NCI-H2227 (cell line): ENCODE results near the gene SNX4.
"Not testable (repeated sequence)": the region's sequence is repeated elsewhere in the genome, so short reads cannot be mapped to it uniquely, and the experiment has no call there.

Experiments
- DNase-seq: peaks from one replicate; lab custom pipeline; 2025; ENCODE audit not compliant: unreplicated experiment; lab: John Stamatoyannopoulos, UW

The SNX4 gene

DNA sequence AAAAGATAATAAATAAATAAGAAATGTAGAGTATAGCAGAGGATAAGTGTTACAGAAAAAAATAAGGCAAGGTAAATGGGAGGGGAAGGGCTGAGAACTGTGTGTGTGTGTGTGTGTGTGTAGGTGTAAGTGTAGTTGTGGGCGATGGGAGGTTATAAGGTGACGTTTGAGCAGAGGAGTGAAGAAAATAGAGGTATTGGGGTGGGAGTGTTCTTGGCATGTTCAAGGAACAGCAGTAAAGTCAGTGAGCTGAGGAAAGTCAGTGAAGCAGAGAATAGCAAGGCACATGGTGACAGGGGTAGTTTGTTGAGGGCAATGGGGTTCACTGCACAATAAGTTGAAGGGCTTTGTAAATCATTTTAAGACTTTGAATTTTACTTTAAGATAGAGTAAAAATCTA lies 113.9 kb downstream of the SNX4 start:
- no peak for DNase-seq

DNA sequence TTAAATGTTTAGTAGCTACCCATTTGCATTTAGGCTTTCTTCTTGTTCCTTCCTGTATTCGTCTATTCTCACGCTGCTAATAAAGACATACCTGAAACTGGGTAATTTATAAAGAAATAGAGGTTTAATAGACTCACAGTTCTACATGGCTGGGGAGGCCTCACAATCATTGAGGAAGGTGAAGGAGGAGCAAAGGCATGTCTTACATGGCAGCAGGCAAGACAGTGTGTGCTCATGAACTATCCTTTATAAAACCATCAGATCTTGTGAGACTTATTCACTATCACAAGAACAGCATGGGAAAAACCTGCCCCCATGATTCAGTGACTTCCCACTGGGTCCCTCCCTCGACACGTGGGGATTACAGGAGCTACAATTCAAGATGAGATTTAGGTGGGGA lies 114.5 kb downstream of the SNX4 start:
- not testable (repeated sequence) for DNase-seq

DNA sequence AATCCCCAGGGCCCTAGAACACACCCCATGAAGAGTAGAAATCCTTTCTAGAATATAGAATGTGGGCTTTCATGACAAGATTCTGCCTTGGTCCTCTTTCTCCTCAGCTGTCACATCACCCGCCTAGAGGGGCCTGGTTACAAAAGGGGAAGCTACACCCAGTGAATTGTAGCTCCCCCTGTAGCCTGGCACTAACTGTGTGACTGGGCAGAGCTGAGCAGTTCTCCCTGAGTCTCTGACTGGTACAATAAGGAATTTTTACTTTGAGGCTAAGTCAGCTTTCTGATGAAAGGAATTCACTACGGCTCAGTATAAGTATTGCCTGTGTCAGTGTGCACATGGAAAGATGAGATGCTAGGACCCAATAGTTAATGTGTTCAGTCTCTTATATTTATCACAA lies 116.2 kb downstream of the SNX4 start:
- DNase-seq: no peak

DNA sequence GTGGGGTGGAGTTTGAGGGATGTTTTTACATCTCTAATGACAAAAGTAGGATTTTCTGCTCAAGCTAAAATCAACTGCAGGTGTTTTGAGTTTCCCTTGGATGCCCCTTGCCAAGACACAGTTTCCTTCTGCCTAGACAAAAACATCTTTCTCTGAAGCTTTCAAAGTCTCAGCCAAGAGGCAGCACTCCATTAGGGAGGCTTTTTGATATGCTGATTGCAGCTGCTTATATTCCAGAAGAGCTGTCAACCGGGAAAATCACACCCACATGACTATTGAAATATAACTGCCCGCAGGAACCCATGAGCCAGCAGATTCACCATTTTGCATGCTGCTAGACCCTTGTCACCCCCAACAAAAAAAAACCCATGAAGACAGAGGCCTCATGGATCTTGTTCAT lies 117.4 kb downstream of the SNX4 start:
- no peak for DNase-seq

DNA sequence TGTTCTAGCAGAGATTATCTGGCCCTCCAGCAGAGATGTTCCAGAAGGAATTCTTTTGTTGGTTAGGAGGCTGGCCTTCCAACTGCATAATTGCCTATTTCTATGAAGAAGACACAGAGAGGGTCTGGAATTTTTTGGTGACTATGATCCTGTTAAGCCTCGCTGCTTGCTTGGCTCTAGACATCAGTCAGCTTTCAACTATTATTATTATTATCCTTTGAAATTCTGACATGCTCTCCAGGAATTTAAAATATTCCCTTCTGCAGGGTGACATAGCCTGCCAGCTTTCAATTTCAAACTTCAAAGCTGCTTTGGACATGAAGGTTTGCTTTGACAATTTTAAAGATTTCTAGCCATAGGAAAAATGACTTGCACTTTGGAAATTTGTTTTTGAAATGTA lies 118.6 kb downstream of the SNX4 start:
- DNase-seq: no peak

DNA sequence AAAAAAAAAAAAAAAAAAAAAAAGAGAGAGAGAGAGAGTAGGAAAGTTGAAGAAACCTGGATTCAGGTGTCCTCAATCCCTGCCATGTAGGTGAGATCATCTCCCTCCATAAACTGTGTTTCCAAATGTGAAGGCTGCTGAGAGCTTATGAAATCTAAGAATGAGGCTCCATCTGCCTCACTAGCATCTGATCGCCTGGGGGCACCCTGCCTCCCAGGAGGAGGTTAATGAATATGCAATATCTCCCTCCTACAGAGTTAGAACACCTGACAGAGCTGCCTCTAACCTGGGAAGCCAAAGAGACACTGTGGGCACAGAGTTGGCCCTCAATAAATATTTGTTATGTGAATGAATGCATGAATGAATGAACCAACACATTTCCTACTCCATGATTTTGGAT lies 121.0 kb downstream of the SNX4 start:
- DNase-seq: no peak
